Measurements from ENCODE around the gene ZNF646.

ZNF646 gene

GRCh38 chr16:31130899-31131298 is 56.7 kb downstream of the ZNF646 start:
- Histone ChIP-seq H3K27ac (no peak overlapping the region), H3K9ac (no peak overlapping the region), H3K4me2 (no peak overlapping the region), H3K9me3 (no peaks in the 10 kb centered on the region), H3K36me3 (peaks cover 60% of the 10 kb centered on the region), H4K20me1 (no peaks in the 10 kb centered on the region), H3K27me3 (no peaks in the 10 kb centered on the region), H3K4me3 (no peak overlapping the region), H3K4me1 (peaks cover 60% of the 10 kb centered on the region)
- TF ChIP-seq Cebpa-rat (IDR thresholded peaks at IDR 0.05) = no peak

- Histone ChIP-seq H3K4me2 (no peak overlapping the region), H3K27me3 (no peaks in the 10 kb centered on the region), H3K27ac (no peak overlapping the region), H3K9ac (no peak overlapping the region), H3K36me3 (peaks cover 55% of the 10 kb centered on the region), H3K4me3 (no peak overlapping the region), H3K9me3 (no peaks in the 10 kb centered on the region), H3K4me1 (peaks cover 60% of the 10 kb centered on the region), H4K20me1 (no peaks in the 10 kb centered on the region)
- TF ChIP-seq Cebpa-rat (IDR thresholded peaks at IDR 0.05) = no peak
These were observed 57.2 kb downstream of the ZNF646 start for GRCh38 chr16:31131416-31131815.

- H3K4me2 ChIP-seq = no peak overlapping the region
- peaks cover 53% of the 10 kb centered on the region for H3K36me3 ChIP-seq
- no peaks in the 10 kb centered on the region for H3K9me3 ChIP-seq
- H4K20me1 ChIP-seq = no peaks in the 10 kb centered on the region
- TF ChIP-seq Cebpa-rat (IDR thresholded peaks at IDR 0.05) = no peak
- H3K4me1 ChIP-seq = peaks cover 59% of the 10 kb centered on the region
- H3K4me3 ChIP-seq = no peak overlapping the region
- no peaks in the 10 kb centered on the region for H3K27me3 ChIP-seq
- H3K9ac ChIP-seq = no peak overlapping the region
- H3K27ac ChIP-seq = no peak overlapping the region
These were observed 57.6 kb downstream of the ZNF646 start for GRCh38 chr16:31131841-31132271.

- no peaks in the 10 kb centered on the region for H3K9me3 ChIP-seq
- H3K4me1 ChIP-seq = peaks cover 53% of the 10 kb centered on the region
These were observed 58.2 kb downstream of the ZNF646 start for GRCh38 chr16:31132303-31132979.

GRCh38 chr16:31133046-31133501 is 58.9 kb downstream of the ZNF646 start:
- Histone ChIP-seq H3K9ac (no peak overlapping the region), H4K20me1 (no peaks in the 10 kb centered on the region), H3K27ac (no peak overlapping the region), H3K4me2 (no peak overlapping the region; the same call in 1 of the 2 replicates), H3K9me3 (no peaks in the 10 kb centered on the region), H3K36me3 (peaks cover 41% of the 10 kb centered on the region), H3K27me3 (no peaks in the 10 kb centered on the region), H3K4me3 (no peak overlapping the region), H3K4me1 (peaks cover 47% of the 10 kb centered on the region)
- no peak for TF ChIP-seq Cebpa-rat (IDR thresholded peaks at IDR 0.05)

More at GRCh38 chr16:31132303-31132979, 58.2 kb downstream of the ZNF646 start:
- Histone ChIP-seq H3K36me3 (peaks cover 47% of the 10 kb centered on the region), H3K9ac (no peak overlapping the region), H3K27me3 (no peaks in the 10 kb centered on the region), H4K20me1 (no peaks in the 10 kb centered on the region), H3K27ac (no peak overlapping the region), H3K4me2 (no peak overlapping the region), H3K4me3 (no peak overlapping the region)
- TF ChIP-seq Cebpa-rat (IDR thresholded peaks at IDR 0.05) = no peak
